ENCODE data around the gene THRAP3. TPM values are rescaled to one million over a fixed set of nuclear protein-coding genes. Genes with fewer than 3 reads are reported as not detected.

Gene THRAP3
- total and polyA plus RNA-seq, 9 of the 15 experiments (the other 6 are each of a cell fraction or from before 2014, with no cell fraction given), result 66.2 to 135 (median 113) TPM

DNA sequence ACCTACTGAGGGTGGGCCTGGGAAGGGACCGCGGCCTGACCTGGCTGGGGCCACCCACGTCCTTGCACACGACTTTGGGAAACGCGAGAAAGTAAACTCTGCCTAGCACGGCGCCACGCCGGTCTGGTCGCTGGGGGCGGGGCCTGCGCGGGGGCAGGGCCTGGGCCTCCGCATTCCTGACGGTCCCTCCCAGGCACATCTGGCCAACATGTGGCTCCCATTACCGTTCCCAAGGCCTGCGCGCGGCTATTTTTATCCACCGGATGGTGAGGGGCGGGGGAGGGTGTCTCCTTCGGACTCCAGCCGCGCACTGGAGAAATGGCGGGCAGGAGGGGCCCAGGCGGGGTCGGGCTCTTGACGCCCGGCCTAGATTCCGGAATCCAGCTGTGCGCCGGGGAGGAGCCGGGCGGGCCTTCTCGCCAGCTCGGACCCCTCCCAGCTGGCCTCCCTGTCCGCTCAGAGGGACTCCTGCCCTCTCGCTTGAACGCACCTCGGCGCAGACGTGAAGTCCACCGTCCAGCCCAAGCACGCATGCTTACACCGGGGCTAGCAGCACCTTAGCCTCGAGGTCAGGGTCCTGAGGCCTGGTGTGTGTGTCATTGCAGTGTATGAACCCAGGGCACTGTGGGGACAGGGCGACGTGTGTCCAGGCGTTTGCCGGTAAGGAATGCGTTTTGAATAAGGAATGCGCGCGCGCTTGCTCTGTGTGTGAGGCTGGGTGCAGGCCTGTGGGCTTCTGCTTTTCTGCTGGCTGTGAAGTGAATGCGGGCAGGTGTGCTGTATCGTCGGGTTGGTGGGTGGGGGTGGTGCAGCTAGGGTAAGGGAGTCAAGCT is 97.1 kb downstream of the THRAP3 start (continued):
- TF ChIP-seq, protein P1, sequence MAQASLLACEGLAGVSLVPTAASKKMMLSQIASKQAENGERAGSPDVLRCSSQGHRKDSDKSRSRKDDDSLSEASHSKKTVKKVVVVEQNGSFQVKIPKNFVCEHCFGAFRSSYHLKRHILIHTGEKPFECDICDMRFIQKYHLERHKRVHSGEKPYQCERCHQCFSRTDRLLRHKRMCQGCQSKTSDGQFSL (CRISPR knock-in tag; IDR thresholded peaks at IDR 0.05), result peak; percentile 47; the same call in 1 of the 2 replicates
- TF ChIP-seq, protein P1 (tag; IDR thresholded peaks at IDR 0.05), result no peak
- TF ChIP-seq, protein P2, sequence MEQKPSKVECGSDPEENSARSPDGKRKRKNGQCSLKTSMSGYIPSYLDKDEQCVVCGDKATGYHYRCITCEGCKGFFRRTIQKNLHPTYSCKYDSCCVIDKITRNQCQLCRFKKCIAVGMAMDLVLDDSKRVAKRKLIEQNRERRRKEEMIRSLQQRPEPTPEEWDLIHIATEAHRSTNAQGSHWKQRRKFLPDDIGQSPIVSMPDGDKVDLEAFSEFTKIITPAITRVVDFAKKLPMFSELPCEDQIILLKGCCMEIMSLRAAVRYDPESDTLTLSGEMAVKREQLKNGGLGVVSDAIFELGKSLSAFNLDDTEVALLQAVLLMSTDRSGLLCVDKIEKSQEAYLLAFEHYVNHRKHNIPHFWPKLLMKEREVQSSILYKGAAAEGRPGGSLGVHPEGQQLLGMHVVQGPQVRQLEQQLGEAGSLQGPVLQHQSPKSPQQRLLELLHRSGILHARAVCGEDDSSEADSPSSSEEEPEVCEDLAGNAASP (IDR thresholded peaks at IDR 0.05), result no peak
- TF ChIP-seq ZNF3 (CRISPR knock-in tag; IDR thresholded peaks at IDR 0.05) (no peak), ZFP1 (CRISPR knock-in tag; IDR thresholded peaks at IDR 0.05) (no peak; the same call in 1 of the 2 replicates), DACH1 (IDR thresholded peaks at IDR 0.05; ENCODE audit: partially characterized antibody) (peak; percentile 85), SAP30 (IDR thresholded peaks at IDR 0.05; ENCODE audit: borderline replicate concordance, insufficient read depth, low read depth, low read length, poor library complexity, severe bottlenecking) (no peak), RB1 (IDR thresholded peaks at IDR 0.05; ENCODE audit: low read depth) (peak; percentile 48; the same call in 1 of the 2 replicates), HNRNPH1 (optimal IDR thresholded peaks at IDR 0.05; ENCODE audit: low read depth, low read length) (no peak), SLC30A9 (CRISPR knock-in tag; IDR thresholded peaks at IDR 0.05) (no peak), DIDO1 (tag; IDR thresholded peaks at IDR 0.05; ENCODE audit: low read depth) (no peak), E2F3 (CRISPR knock-in tag; IDR thresholded peaks at IDR 0.05) (no peak; the same call in none of the 2 replicates), CBX5 (IDR thresholded peaks at IDR 0.05; ENCODE audit: borderline replicate concordance, low read depth) (no peak; the same call in 1 of the 2 replicates), TEAD4 (IDR thresholded peaks at IDR 0.05; ENCODE audit: low read length) (peak; percentile 82), TEAD4 (CRISPR knock-in tag; IDR thresholded peaks at IDR 0.05; ENCODE audit: borderline replicate concordance) (0 out of 2 replicates have a peak, but pooled peaks have one; percentile 39)
- TF ChIP-seq, protein P3, sequence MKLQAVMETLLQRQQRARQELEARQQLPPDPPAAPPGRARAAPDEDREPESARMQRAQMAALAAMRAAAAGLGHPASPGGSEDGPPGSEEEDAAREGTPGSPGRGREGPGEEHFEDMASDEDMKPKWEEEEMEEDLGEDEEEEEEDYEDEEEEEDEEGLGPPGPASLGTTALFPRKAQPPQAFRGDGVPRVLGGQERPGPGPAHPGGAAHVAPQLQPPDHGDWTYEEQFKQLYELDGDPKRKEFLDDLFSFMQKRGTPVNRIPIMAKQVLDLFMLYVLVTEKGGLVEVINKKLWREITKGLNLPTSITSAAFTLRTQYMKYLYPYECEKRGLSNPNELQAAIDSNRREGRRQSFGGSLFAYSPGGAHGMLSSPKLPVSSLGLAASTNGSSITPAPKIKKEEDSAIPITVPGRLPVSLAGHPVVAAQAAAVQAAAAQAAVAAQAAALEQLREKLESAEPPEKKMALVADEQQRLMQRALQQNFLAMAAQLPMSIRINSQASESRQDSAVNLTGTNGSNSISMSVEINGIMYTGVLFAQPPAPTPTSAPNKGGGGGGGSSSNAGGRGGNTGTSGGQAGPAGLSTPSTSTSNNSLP (IDR thresholded peaks at IDR 0.05; ENCODE audit: borderline replicate concordance, low read depth, low read length), result 0 out of 2 replicates have a peak, but pooled peaks have one; percentile 45
- TF ChIP-seq, protein P4, sequence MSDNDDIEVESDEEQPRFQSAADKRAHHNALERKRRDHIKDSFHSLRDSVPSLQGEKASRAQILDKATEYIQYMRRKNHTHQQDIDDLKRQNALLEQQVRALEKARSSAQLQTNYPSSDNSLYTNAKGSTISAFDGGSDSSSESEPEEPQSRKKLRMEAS (CRISPR knock-in tag; IDR thresholded peaks at IDR 0.05), result peak; percentile 97
- TF ChIP-seq, protein P5, sequence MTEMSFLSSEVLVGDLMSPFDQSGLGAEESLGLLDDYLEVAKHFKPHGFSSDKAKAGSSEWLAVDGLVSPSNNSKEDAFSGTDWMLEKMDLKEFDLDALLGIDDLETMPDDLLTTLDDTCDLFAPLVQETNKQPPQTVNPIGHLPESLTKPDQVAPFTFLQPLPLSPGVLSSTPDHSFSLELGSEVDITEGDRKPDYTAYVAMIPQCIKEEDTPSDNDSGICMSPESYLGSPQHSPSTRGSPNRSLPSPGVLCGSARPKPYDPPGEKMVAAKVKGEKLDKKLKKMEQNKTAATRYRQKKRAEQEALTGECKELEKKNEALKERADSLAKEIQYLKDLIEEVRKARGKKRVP (CRISPR knock-in tag; IDR thresholded peaks at IDR 0.05), result peak; percentile 65; the same call in 1 of the 2 replicates
- TF ChIP-seq, protein P6, sequence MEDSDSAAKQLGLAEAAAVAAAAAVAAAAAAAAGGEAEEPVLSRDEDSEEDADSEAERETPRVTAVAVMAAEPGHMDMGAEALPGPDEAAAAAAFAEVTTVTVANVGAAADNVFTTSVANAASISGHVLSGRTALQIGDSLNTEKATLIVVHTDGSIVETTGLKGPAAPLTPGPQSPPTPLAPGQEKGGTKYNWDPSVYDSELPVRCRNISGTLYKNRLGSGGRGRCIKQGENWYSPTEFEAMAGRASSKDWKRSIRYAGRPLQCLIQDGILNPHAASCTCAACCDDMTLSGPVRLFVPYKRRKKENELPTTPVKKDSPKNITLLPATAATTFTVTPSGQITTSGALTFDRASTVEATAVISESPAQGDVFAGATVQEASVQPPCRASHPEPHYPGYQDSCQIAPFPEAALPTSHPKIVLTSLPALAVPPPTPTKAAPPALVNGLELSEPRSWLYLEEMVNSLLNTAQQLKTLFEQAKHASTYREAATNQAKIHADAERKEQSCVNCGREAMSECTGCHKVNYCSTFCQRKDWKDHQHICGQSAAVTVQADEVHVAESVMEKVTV (CRISPR knock-in tag; IDR thresholded peaks at IDR 0.05), result no peak

Data from K562 (cell line).